WERI-Rb-1 (cell line): ENCODE measurements around the gene S100A3.
A peak's percentile ranks its signal among the peaks of the same experiment; 100 is the strongest.
"Not testable (repeated sequence)": the region's sequence is repeated elsewhere in the genome, so short reads cannot be mapped to it uniquely, and the experiment has no call there.

ENCODE experiments used
- DNase-seq: peaks from one replicate; pipeline ENCODE4 v3.0.0-alpha.2; 2020
- H3K27ac ChIP-seq: fragments of 250-450 bp; sonication (Bioruptor Pico); 2 replicates; pipeline ENCODE4 v1.5.1; 2020; ENCODE audit warnings: mild to moderate bottlenecking, moderate library complexity
- H3K27me3 ChIP-seq: fragments of 250-450 bp; sonication (Bioruptor Pico); 2 replicates; pipeline ENCODE4 v1.5.1; 2021; ENCODE audit warnings: mild to moderate bottlenecking, low read depth, moderate library complexity; ENCODE audit not compliant: insufficient read depth, severe bottlenecking
- H3K36me3 ChIP-seq: fragments of 250-450 bp; sonication (Bioruptor Pico); 2 replicates; pipeline ENCODE4 v1.5.1; 2020; ENCODE audit warnings: mild to moderate bottlenecking, moderate library complexity
- H3K4me3 ChIP-seq: 2 replicates; pipeline ENCODE4 v1.5.1; 2011; ENCODE audit warnings: low read depth, mild to moderate bottlenecking, control low read depth, low read length
- H3K9me3 ChIP-seq: fragments of 250-450 bp; sonication (Bioruptor Pico); 2 replicates; pipeline ENCODE4 v1.5.1; 2021; ENCODE audit warnings: mild to moderate bottlenecking, moderate library complexity; ENCODE audit not compliant: severe bottlenecking
- CTCF ChIP-seq: IDR thresholded peaks from 2 replicates; pipeline ENCODE4 v1.5.1; 2011; ENCODE audit warnings: low read depth, mild to moderate bottlenecking, control low read depth, inconsistent platforms, low read length

Gene S100A3

GRCh38 chr1:153587314-153587713, 38.3 kb upstream of the S100A3 start:
- Histone ChIP-seq H3K36me3 (no peaks in the 10 kb centered on the region), H3K4me3 (no peak overlapping the region), H3K9me3 (peaks cover 4% of the 10 kb centered on the region), H3K27me3 (no peaks in the 10 kb centered on the region), H3K27ac (peak overlapping the region; percentile 7; the same call in 1 of the 2 replicates)
- no peak for TF ChIP-seq CTCF
- no peak for DNase-seq

- TF ChIP-seq CTCF, result no peak
- Histone ChIP-seq H3K4me3 (no peak overlapping the region), H3K36me3 (no peaks in the 10 kb centered on the region), H3K27ac (peak overlapping the region; percentile 30), H3K9me3 (peaks cover 7% of the 10 kb centered on the region), H3K27me3 (no peaks in the 10 kb centered on the region)
- DNase-seq, result no peak
Measured at GRCh38 chr1:153586347-153586746, 37.3 kb upstream of the S100A3 start.

GRCh38 chr1:153585006-153585405, 35.9 kb upstream of the S100A3 start:
- Histone ChIP-seq H3K27ac (peak overlapping the region; percentile 81), H3K9me3 (peaks cover 9% of the 10 kb centered on the region), H3K27me3 (no peaks in the 10 kb centered on the region), H3K36me3 (no peaks in the 10 kb centered on the region), H3K4me3 (no peak overlapping the region)
- TF ChIP-seq CTCF, result no peak
- peak; percentile 71 for DNase-seq

GRCh38 chr1:153583976-153584375, 34.9 kb upstream of the S100A3 start:
- peaks cover 9% of the 10 kb centered on the region for H3K9me3 ChIP-seq
- H3K36me3 ChIP-seq, result no peaks in the 10 kb centered on the region
- no peak for DNase-seq
- H3K27me3 ChIP-seq, result no peaks in the 10 kb centered on the region
- peak overlapping the region; percentile 81 for H3K27ac ChIP-seq
- H3K4me3 ChIP-seq, result no peak overlapping the region
- TF ChIP-seq CTCF, result no peak

- H3K27me3 ChIP-seq, H3K4me3 ChIP-seq, H3K36me3 ChIP-seq, H3K9me3 ChIP-seq: not testable (repeated sequence)
- peak; percentile 55 for DNase-seq
- H3K27ac ChIP-seq, result peak overlapping the region; percentile 81
Measured at GRCh38 chr1:153583514-153583913, 34.5 kb upstream of the S100A3 start.

- peak overlapping the region; percentile 81 for H3K27ac ChIP-seq
- H3K4me3 ChIP-seq, H3K27me3 ChIP-seq, DNase-seq, H3K36me3 ChIP-seq, H3K9me3 ChIP-seq: not testable (repeated sequence)
Measured at GRCh38 chr1:153582836-153583235, 33.8 kb upstream of the S100A3 start.

GRCh38 chr1:153578936-153579335, 29.9 kb upstream of the S100A3 start:
- DNase-seq, result no peak
- no peaks in the 10 kb centered on the region for H3K36me3 ChIP-seq
- H3K9me3 ChIP-seq, result peaks cover 16% of the 10 kb centered on the region
- no peak for TF ChIP-seq CTCF
- H3K27me3 ChIP-seq, result no peaks in the 10 kb centered on the region
- H3K27ac ChIP-seq, result no peak overlapping the region
- no peak overlapping the region for H3K4me3 ChIP-seq
